ENCODE data around the gene BAG1. TPM values are rescaled to one million over a fixed set of nuclear protein-coding genes. Genes with fewer than 3 reads are reported as not detected.

The BAG1 gene
- total RNA-seq, 4 donors from 2014 or later, result 73.2 to 101 (median 91.0) TPM

DNA sequence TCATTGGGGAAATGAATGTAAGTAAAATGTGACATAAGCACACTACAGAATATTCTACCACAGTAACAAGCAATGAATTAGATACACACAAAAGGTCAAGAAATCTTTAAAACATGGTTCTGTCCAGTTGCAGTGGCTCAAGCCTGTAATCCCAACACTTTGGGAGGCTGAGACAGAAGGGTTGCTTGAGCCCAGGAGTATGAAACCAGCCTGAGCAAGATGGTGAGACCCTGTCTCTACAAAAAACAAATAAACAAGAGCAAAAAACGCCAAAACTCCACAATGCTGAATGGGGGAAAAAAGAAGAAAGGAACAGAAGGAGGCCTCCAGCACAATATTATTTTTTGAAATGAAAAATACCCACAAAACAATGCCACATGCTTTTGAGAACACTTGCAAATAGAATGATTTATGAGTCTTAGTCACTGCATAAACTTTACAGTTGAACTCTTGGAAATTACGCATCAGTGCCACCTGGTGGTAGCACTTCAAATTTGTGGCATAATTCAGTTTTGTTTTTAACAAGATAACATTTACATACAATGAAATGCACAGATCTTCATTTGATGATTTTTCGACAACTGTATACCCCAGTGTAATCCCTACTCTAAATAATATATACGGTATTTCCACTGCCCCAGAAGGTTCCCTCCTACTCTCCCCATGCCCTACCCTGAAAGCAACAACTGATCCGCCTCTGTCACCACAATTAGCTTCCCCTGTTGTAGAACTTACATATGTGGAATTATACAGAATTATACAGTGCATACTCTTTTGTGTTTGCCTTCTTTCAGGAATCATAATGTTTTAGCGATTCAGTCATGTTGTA is 39.0 kb downstream of the BAG1 start:
- TF ChIP-seq, protein P1, sequence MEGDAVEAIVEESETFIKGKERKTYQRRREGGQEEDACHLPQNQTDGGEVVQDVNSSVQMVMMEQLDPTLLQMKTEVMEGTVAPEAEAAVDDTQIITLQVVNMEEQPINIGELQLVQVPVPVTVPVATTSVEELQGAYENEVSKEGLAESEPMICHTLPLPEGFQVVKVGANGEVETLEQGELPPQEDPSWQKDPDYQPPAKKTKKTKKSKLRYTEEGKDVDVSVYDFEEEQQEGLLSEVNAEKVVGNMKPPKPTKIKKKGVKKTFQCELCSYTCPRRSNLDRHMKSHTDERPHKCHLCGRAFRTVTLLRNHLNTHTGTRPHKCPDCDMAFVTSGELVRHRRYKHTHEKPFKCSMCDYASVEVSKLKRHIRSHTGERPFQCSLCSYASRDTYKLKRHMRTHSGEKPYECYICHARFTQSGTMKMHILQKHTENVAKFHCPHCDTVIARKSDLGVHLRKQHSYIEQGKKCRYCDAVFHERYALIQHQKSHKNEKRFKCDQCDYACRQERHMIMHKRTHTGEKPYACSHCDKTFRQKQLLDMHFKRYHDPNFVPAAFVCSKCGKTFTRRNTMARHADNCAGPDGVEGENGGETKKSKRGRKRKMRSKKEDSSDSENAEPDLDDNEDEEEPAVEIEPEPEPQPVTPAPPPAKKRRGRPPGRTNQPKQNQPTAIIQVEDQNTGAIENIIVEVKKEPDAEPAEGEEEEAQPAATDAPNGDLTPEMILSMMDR (IDR thresholded peaks at IDR 0.05), result peak; percentile 65 to 91 (median 84)
- TF ChIP-seq POLR2A (IDR thresholded peaks at IDR 0.05), result no peak
- no peak for DNase-seq
- Histone ChIP-seq H3K36me3 (no peaks in the 10 kb centered on the region), H3K4me1 (peaks cover 0 to 69% (median 25%) of the 10 kb centered on the region in 3 donors), H3K4me3 (no peak overlapping the region), H3K9me3 (no peaks in the 10 kb centered on the region), H3K27me3 (no peaks in the 10 kb centered on the region), H3K27ac (peak overlapping the region; percentile 28 to 53 (median 41))
- 16 to 17% methylated on average over 6 of the region's 6 CpGs for WGBS, 2 donors
- intact Hi-C loops (cut with DNase I), result loop anchor here (2.0 kb wide), 1 partner anchor 143 kb away; no protein-coding TSS in a partner anchor

DNA sequence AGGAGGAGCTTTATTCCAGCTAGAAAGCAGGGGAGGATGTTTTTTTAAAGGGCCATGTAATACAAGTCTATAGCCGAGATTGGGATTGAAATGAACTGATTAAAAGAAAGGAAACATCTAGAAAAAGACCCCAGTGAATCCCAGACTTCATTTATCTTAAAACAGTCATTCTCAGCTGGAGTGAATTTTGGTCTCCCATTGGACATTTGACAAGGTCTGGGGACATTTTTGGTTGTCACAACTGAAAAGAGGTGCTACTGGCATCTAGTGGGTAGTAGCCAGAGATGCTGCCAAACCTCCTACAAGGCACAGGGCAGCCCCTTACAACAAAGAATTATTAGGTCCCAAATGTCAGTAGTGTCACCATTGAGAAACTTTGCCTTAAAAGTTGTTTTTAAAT is 40.8 kb downstream of the BAG1 start:
- peaks cover 0 to 50% (median 17%) of the 10 kb centered on the region in 3 donors for H3K4me1 ChIP-seq
- no peaks in the 10 kb centered on the region for H3K36me3 ChIP-seq
- no peak overlapping the region for H3K27ac ChIP-seq
- no peak for TF ChIP-seq POLR2A (IDR thresholded peaks at IDR 0.05)
- TF ChIP-seq, protein P1 (IDR thresholded peaks at IDR 0.05), result no peak
- no peak overlapping the region for H3K4me3 ChIP-seq
- H3K9me3 ChIP-seq, result no peaks in the 10 kb centered on the region
- intact Hi-C loops (cut with DNase I), result no loop called here
- no peak for DNase-seq
- no peaks in the 10 kb centered on the region for H3K27me3 ChIP-seq
- WGBS, 2 donors, result 62 to 81% methylated on average over 1 of the region's 1 CpG

DNA sequence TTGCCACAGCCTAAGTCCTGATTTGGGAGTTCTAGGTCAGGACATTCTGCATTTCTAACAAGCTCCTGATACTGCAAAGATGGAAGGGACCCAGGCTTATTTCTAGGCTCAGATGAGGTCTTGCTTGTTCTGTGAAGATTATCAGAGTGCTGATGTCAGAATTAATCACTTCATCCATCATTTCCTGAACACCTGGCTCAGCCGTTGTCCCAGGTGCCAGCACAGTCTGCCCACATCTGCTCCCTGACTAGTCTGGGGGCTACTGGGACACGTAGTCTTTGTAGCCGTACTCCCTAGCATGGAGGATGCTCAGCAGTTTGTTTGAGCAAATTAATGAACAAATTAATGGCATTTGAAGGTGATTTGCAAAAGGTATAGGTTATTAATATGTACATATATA is 42.5 kb downstream of the BAG1 start:
- H3K36me3 ChIP-seq, result no peaks in the 10 kb centered on the region
- intact Hi-C loops (cut with DNase I), result no loop called here
- peaks cover 0 to 34% (median 16%) of the 10 kb centered on the region in 3 donors for H3K4me1 ChIP-seq
- H3K4me3 ChIP-seq, result no peak overlapping the region
- no peak for DNase-seq
- H3K9me3 ChIP-seq, result no peaks in the 10 kb centered on the region
- TF ChIP-seq POLR2A (IDR thresholded peaks at IDR 0.05), result no peak
- TF ChIP-seq, protein P1 (IDR thresholded peaks at IDR 0.05), result no peak
- 41 to 55% methylated on average over 3 of the region's 3 CpGs for WGBS, 2 donors
- H3K27me3 ChIP-seq, result no peaks in the 10 kb centered on the region
- H3K27ac ChIP-seq, result no peak overlapping the region

DNA sequence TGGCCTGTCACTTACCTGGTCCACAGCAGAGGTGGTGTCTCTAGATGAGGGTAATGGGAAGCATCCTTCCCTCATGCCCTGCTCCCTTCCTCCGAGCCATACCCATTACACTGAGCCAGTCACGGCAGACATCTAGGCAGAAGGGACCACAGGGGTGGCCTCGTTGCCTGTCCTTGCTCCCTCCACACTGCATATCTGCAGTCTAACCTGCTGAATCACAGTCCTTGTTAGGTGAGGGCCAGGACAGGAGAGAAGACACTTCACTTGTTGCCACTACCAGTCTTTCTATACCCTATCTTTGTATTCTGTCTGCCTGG is 43.0 kb downstream of the BAG1 start:
- TF ChIP-seq, protein P1 (IDR thresholded peaks at IDR 0.05), result no peak
- TF ChIP-seq POLR2A (IDR thresholded peaks at IDR 0.05), result no peak
- H3K4me3 ChIP-seq, result no peak overlapping the region
- H3K36me3 ChIP-seq, result no peaks in the 10 kb centered on the region
- WGBS, 2 donors, result 80 to 91% methylated on average over 3 of the region's 3 CpGs
- intact Hi-C loops (cut with DNase I), result no loop called here
- DNase-seq, result no peak
- H3K27ac ChIP-seq, result peak overlapping the region in 1 of 4 donors; percentile 36
- H3K27me3 ChIP-seq, result no peaks in the 10 kb centered on the region
- peaks cover 0 to 29% (median 16%) of the 10 kb centered on the region in 3 donors for H3K4me1 ChIP-seq
- no peaks in the 10 kb centered on the region for H3K9me3 ChIP-seq

DNA sequence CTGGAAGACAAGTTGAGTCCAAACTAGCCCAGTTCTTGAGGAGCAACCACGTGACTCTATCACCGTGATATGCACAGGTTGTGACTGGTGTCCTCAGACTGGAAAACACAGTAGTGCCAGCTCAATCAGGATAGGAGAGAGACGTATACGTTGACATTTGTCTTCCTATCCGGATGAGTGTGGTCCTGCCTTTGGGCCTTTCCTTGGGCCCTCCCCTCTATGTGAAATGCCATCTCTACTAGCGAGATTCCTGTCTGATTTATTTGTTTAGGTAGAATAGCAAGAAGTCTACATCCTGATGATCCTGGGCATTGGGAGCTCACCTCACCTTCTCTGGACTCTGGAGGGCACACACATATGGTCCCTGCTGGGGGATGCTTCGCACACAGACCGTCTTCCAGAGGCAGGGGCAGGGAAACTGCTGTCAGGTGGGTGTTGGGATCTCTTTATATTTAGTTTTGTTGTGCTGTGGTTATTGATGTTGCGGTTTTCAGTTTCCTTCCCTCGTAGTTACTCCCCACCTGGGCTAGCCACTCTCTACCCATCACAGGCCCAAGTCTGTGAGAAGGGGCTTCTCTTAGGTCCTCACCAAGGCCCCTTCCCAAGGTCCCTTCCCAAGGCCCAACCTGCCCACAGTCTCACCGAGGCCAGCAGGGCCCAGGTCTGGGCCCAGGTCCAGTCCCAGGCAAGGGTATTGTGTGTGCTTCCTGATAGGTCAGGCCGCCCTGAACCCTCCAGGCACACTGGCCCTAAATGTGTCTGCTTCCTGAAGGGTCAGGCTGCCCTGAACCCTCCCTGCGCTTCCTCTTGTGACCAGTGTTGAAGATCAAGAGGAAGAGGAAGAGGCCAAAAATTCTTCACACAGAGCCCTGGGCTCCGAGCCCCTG is 43.6 kb downstream of the BAG1 start:
- TF ChIP-seq, protein P1 (IDR thresholded peaks at IDR 0.05), result no peak
- no peak for TF ChIP-seq POLR2A (IDR thresholded peaks at IDR 0.05)
- no peak for DNase-seq
- no peaks in the 10 kb centered on the region for H3K9me3 ChIP-seq
- H3K4me1 ChIP-seq, result peaks cover 0 to 23% (median 12%) of the 10 kb centered on the region in 3 donors
- H3K27ac ChIP-seq, result peak overlapping the region in 1 of 4 donors; percentile 36
- no peaks in the 10 kb centered on the region for H3K27me3 ChIP-seq
- 79 to 90% methylated on average over 10 to 12 of the region's 14 CpGs for WGBS, 2 donors
- no peaks in the 10 kb centered on the region for H3K36me3 ChIP-seq
- intact Hi-C loops (cut with DNase I), result no loop called here
- H3K4me3 ChIP-seq, result no peak overlapping the region

Measured in esophagus squamous epithelium (tissue), 5 donors.